Endodermal cell (in vitro differentiated cells): ENCODE measurements around the gene GAS2. TPM values are rescaled to one million over a fixed set of nuclear protein-coding genes. Genes with fewer than 3 reads are reported as not detected.

Experiments
- DNase-seq: peaks from one replicate; pipeline ENCODE4 v3.0.0-alpha.2; 2017
- H3K27ac ChIP-seq: 2 replicates; pipeline ENCODE4 v1.5.1; 2013; ENCODE audit warnings: mild to moderate bottlenecking, low read depth, low read length, moderate library complexity
- H3K27me3 ChIP-seq: 2 replicates; pipeline ENCODE4 v1.6.1; 2013; ENCODE audit warnings: mild to moderate bottlenecking, low read length, moderate library complexity; ENCODE audit not compliant: insufficient read depth, control insufficient read depth, poor library complexity, severe bottlenecking
- H3K36me3 ChIP-seq: 2 replicates; pipeline ENCODE4 v1.7.0; 2013; ENCODE audit warnings: mild to moderate bottlenecking, low read length, moderate library complexity; ENCODE audit not compliant: control insufficient read depth, insufficient read depth
- H3K4me1 ChIP-seq: one replicate; pipeline ENCODE4 v1.7.0; 2013; ENCODE audit warnings: low read length; ENCODE audit not compliant: control insufficient read depth, insufficient read depth
- H3K4me3 ChIP-seq: 2 replicates; pipeline ENCODE4 v1.5.1; 2013; ENCODE audit warnings: mild to moderate bottlenecking, low read length, moderate library complexity
- H3K9ac ChIP-seq: 2 replicates; pipeline ENCODE4 v1.6.1; 2013; ENCODE audit warnings: mild to moderate bottlenecking, low read length, moderate library complexity; ENCODE audit not compliant: poor library complexity, severe bottlenecking; ENCODE audit errors: extremely low read depth
- H3K9me3 ChIP-seq: 2 replicates; pipeline ENCODE4 v1.6.1; 2013; ENCODE audit warnings: mild to moderate bottlenecking, low read length, moderate library complexity; ENCODE audit not compliant: control insufficient read depth
- H3K27ac Mint-ChIP-seq: 2 replicates; pipeline ENCODE4 v1.8.0; 2020; ENCODE audit warnings: mixed read lengths
- H3K27me3 Mint-ChIP-seq: 2 replicates; pipeline ENCODE4 v1.8.0; 2021; ENCODE audit warnings: mild to moderate bottlenecking, mixed read lengths; ENCODE audit not compliant: insufficient read depth
- H3K36me3 Mint-ChIP-seq: 2 replicates; pipeline ENCODE4 v1.8.0; 2020; ENCODE audit warnings: low read depth, mixed read lengths
- H3K4me1 Mint-ChIP-seq: 2 replicates; pipeline ENCODE4 v1.8.0; 2020; ENCODE audit warnings: mixed read lengths
- H3K4me3 Mint-ChIP-seq: 2 replicates; pipeline ENCODE4 v1.8.0; 2020; ENCODE audit warnings: mild to moderate bottlenecking, moderate library complexity, mixed read lengths
- H3K9me3 Mint-ChIP-seq: 2 replicates; pipeline ENCODE4 v1.8.0; 2020; ENCODE audit warnings: mild to moderate bottlenecking, mixed read lengths
- CTCF ChIP-seq: fragments of 200-600 bp; sonication (generic); conservative IDR thresholded peaks from 2 replicates; pipeline ENCODE4 v1.5.0; 2021; ENCODE audit warnings: antibody characterized with exemption, mild to moderate bottlenecking
- WGBS, 2 experiments: methylation state at CpG; one replicate each; pipeline versions ENCODE4 v1.1.5 to v1.1.7; 2013; ENCODE audit warnings: missing lambda C conversion rate in 2 of 2, mixed read lengths in 1 of 2; ENCODE audit not compliant: insufficient coverage in 1 of 2, insufficient read length in 1 of 2; 5-methylcytosine and 5-hydroxymethylcytosine counted together
- total RNA-seq, 2 donors: library from RNA; stranded (reverse); fragmentation: NEBNext Ultra II Directional in 1 of 2; extraction: Animal tissue kit (Norgen Biotek cat#: 25700) in 1 of 2; gene quantifications; 2 replicates in 1 of 2; 3 replicates in 1 of 2; pipeline ENCODE4 v1.2.1, GENCODE V29; 2021

The GAS2 gene
- total RNA-seq, 2 donors from 2014 or later, result 3.0 to 4.1 TPM

GRCh38 chr11:22732588-22732987 lies 66.2 kb downstream of the GAS2 start:
- Mint-ChIP-seq H3K4me1 (no peaks in the 10 kb centered on the region), H3K9me3 (no peaks in the 10 kb centered on the region), H3K36me3 (no peaks in the 10 kb centered on the region), H3K4me3 (no peak overlapping the region), H3K27ac (no peak overlapping the region), H3K27me3 (no peaks in the 10 kb centered on the region)
- H3K27me3 ChIP-seq, result no peaks in the 10 kb centered on the region
- H3K9me3 ChIP-seq, result no peaks in the 10 kb centered on the region
- 92% methylated on average over 2 of the region's 2 CpGs; no CpG with 5 or more reads in 1 of the 2 experiments for WGBS, 2 experiments
- H3K9ac ChIP-seq, result no peak overlapping the region
- no peak overlapping the region for H3K27ac ChIP-seq
- DNase-seq, result no peak
- H3K4me3 ChIP-seq, result no peak overlapping the region
- no peak for TF ChIP-seq CTCF
- no peaks in the 10 kb centered on the region for H3K36me3 ChIP-seq
- H3K4me1 ChIP-seq, result no peaks in the 10 kb centered on the region

- H3K27ac Mint-ChIP-seq, result no peak overlapping the region
- no peak for DNase-seq
These were observed 67.3 kb downstream of the GAS2 start for GRCh38 chr11:22733475-22734248.

GRCh38 chr11:22734628-22735345 lies 68.4 kb downstream of the GAS2 start:
- Mint-ChIP-seq H3K4me1 (no peaks in the 10 kb centered on the region), H3K27me3 (no peaks in the 10 kb centered on the region), H3K27ac (no peak overlapping the region), H3K9me3 (no peaks in the 10 kb centered on the region), H3K36me3 (no peaks in the 10 kb centered on the region), H3K4me3 (no peak overlapping the region)
- no peaks in the 10 kb centered on the region for H3K4me1 ChIP-seq
- no peak for TF ChIP-seq CTCF
- no peak overlapping the region for H3K4me3 ChIP-seq
- no peak for DNase-seq
- H3K27ac ChIP-seq, result no peak overlapping the region
- no peaks in the 10 kb centered on the region for H3K27me3 ChIP-seq
- no peaks in the 10 kb centered on the region for H3K9me3 ChIP-seq
- no peaks in the 10 kb centered on the region for H3K36me3 ChIP-seq
- H3K9ac ChIP-seq, result no peak overlapping the region
- 94% methylated on average over 1 of the region's 2 CpGs; no CpG with 5 or more reads in 1 of the 2 experiments for WGBS, 2 experiments

More at GRCh38 chr11:22733475-22734248, 67.3 kb downstream of the GAS2 start:
- H3K27ac ChIP-seq, result no peak overlapping the region
- H3K27me3 ChIP-seq, result no peaks in the 10 kb centered on the region
- no peak overlapping the region for H3K9ac ChIP-seq
- WGBS, 2 experiments, result 86% methylated on average over 1 of the region's 1 CpG; no CpG with 5 or more reads in 1 of the 2 experiments
- Mint-ChIP-seq H3K27me3 (no peaks in the 10 kb centered on the region), H3K4me1 (no peaks in the 10 kb centered on the region), H3K4me3 (no peak overlapping the region), H3K9me3 (no peaks in the 10 kb centered on the region), H3K36me3 (no peaks in the 10 kb centered on the region)
- no peaks in the 10 kb centered on the region for H3K9me3 ChIP-seq
- no peak overlapping the region for H3K4me3 ChIP-seq
- no peaks in the 10 kb centered on the region for H3K4me1 ChIP-seq
- no peak for TF ChIP-seq CTCF
- no peaks in the 10 kb centered on the region for H3K36me3 ChIP-seq
